GM18508 (cell line): ENCODE results near the gene KMT2B.
"Not testable (repeated sequence)": the region's sequence is repeated elsewhere in the genome, so short reads cannot be mapped to it uniquely, and the experiment has no call there.

Experiments
- ATAC-seq: cut with Tn5 transposase; IDR thresholded peaks from one replicate; pipeline ENCODE4 v1.9.1; 2021; ENCODE audit warnings: moderate number of reproducible peaks; ENCODE audit not compliant: insufficient read depth, unreplicated experiment

The KMT2B gene, protein sequence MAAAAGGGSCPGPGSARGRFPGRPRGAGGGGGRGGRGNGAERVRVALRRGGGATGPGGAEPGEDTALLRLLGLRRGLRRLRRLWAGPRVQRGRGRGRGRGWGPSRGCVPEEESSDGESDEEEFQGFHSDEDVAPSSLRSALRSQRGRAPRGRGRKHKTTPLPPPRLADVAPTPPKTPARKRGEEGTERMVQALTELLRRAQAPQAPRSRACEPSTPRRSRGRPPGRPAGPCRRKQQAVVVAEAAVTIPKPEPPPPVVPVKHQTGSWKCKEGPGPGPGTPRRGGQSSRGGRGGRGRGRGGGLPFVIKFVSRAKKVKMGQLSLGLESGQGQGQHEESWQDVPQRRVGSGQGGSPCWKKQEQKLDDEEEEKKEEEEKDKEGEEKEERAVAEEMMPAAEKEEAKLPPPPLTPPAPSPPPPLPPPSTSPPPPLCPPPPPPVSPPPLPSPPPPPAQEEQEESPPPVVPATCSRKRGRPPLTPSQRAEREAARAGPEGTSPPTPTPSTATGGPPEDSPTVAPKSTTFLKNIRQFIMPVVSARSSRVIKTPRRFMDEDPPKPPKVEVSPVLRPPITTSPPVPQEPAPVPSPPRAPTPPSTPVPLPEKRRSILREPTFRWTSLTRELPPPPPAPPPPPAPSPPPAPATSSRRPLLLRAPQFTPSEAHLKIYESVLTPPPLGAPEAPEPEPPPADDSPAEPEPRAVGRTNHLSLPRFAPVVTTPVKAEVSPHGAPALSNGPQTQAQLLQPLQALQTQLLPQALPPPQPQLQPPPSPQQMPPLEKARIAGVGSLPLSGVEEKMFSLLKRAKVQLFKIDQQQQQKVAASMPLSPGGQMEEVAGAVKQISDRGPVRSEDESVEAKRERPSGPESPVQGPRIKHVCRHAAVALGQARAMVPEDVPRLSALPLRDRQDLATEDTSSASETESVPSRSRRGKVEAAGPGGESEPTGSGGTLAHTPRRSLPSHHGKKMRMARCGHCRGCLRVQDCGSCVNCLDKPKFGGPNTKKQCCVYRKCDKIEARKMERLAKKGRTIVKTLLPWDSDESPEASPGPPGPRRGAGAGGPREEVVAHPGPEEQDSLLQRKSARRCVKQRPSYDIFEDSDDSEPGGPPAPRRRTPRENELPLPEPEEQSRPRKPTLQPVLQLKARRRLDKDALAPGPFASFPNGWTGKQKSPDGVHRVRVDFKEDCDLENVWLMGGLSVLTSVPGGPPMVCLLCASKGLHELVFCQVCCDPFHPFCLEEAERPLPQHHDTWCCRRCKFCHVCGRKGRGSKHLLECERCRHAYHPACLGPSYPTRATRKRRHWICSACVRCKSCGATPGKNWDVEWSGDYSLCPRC (N-terminal part only)

DNA sequence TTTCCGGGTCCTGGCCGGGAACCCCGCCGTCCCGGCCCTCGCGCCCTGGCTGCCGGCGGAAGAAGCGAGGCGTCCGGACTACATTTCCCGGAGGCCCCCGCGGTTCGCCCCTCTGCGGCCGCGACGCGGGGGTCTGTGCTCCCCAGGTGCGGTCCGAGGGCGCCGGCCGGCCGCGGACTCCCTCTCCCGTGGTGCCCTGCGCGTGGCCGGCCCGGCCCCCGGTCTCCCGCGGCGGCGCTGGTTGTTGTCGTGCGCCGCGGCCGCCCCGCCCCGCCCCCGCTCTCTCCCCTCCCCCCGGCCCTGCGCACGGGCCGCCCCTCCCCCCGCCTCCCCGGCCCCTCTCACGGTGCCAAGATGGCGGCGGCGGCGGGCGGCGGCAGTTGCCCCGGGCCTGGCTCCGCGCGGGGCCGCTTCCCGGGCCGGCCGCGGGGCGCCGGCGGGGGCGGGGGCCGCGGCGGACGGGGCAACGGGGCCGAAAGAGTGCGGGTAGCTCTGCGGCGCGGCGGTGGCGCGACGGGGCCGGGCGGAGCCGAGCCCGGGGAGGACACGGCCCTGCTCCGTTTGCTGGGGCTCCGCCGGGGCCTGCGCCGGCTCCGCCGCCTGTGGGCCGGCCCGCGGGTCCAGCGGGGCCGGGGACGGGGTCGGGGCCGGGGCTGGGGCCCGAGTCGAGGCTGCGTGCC, at the start of gene KMT2B:
TSS of gene KMT2B (plus strand) at position 339 of the 680 bp plus-strand sequence. CDS start at position 355, 16 bp downstream.
- ATAC-seq, result no peak

DNA sequence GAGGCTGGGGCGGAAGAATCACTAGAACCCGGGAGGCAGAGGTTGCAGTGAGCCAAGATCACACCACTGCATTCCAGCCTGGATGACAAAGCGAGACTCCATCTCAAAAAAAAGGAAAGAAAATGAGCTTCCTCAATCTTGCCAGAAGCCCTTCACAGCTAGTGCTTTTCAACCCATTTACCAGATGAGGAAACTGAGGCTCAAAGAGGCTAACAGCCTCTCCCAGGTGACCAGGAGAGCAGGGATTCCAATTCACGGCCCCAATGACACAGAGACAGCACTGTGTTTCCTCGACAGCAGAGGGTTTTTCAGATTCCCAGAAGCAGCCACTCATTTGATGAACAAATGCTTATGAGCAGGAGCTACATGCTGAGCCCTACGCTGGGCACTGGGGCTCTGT, 48.2 kb upstream of the KMT2B start:
- no peak for ATAC-seq

DNA sequence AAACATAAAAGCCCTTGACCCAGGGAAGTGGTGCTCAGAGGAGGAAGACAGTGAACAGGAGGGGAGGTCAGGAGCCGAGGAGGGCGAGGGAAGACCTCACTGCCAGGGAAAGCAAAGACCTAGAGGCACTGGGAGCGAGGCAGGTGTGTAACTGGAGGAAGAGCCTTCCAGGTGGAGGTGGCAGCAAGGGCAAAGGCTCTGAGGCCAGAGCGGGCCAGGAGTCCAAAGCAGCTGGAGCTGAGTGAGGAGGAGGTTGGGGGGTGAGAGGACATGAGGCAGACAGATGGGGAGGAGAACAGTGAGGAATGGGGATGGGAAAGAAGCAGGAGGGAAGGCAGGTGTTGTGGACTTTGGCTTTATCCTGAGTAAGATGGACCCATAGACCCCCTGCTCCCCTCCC, 47.8 kb upstream of the KMT2B start:
- ATAC-seq, result no peak

DNA sequence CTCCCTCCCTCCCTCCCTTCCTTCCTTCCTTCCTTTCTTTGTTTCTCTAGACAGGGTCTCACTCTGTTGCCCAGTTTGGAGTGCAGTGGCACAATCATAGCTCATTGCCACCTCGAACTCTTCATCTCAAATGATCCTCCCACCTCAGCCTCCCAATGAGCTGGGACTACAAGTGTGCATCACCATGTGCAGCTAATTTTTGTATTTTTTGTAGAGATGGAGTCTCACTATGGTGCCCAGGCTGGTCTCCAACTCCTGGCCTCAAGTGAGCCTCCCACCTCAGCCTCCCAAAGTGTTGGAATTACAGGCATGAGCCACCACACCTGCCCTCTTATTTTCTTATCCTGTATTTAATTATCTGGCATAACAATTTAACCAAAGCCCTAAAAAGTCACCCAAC, 47.1 kb upstream of the KMT2B start:
- ATAC-seq, result no peak

DNA sequence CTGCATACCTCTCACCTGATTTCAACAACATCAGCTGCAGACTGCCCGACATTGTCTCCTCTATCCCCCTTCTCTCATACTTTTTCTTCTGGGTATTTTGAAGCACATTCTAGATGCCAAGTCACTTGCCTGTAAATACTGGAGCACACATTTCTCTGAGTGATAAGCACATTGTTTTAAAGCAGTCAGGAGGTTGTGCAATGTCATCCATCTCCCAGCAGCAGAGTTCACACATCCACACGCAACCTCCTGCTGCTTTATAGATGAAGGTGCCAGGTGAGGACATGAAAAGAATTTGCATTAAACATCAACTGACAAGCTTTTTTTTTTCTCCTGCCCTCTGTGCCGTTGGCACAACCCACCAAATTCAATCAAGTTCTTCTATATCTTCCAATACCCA, 46.0 kb upstream of the KMT2B start:
- ATAC-seq, result no peak

DNA sequence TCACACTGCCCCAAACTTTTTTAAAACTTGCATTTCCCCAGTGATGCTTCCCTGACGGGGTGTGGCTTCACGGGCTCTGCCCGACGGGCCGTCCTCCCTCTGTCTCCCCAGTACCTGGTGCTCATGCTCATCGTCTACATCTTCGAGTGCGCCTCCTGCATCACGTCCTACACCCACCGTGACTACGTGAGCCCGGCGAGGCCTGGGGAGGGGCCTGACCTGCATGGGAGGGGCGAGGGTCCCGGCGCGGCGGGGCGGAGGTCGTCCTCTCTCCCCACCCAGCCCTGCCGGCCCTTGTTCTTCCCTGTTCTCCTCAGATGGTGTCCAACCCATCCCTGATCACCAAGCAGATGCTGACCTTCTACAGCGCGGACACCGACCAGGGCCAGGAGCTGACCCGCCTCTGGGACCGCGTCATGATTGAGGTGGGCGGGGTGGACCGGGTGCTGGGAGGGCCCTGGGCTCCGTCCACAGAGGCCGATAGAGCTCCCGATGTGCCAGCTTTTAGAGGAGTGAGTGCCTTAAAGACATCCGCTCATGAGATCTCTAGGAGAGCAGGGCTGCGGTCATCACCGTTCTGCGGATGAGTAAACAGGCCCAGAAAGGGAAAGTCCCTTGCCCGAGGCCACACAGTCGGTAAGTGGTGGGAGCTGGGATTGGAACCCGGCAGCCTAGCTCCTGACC, 44.5 kb upstream of the KMT2B start:
- ATAC-seq, result no peak

DNA sequence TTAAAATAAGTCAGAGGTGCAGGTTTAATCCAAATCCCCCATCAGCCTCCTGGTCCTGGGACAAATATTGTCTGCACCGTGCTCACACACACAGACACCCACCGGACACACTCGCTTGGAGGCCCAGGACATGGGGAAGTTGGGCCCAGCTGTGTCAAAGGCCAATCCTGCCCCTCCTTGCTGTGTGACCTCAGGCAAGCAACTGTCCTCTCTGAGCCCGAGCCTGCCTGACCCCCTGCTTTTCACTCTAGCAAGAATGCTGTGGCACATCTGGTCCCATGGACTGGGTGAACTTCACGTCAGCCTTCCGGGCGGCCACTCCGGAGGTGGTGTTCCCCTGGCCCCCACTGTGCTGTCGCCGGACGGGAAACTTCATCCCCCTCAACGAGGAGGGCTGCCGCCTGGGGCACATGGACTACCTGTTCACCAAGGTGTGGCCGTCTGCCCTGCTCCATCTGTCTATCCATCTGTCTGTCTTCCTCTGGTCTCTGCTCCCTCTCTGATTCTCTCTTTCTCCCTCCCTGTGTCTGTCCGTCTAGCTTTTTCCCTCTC, 42.1 kb upstream of the KMT2B start:
- no peak for ATAC-seq

DNA sequence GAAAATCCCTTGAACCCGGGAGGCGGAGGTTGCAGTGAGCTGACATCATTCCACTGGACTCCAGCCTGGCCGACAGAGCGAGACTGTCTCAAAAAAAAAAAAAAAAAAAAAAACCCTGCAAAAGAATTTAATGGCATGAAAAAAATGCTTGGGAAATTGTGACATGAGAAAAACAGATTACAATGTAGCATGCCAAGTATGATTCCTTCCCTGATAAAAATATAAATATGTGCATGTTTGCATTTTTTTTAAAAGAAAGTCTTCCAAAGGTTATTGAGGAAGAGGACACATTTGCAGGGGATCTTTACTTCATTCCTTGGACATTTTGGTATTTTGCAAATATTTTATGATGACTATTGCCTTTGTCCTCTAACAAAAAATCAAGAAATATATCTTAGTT, 28.0 kb upstream of the KMT2B start:
- ATAC-seq, result no peak

DNA sequence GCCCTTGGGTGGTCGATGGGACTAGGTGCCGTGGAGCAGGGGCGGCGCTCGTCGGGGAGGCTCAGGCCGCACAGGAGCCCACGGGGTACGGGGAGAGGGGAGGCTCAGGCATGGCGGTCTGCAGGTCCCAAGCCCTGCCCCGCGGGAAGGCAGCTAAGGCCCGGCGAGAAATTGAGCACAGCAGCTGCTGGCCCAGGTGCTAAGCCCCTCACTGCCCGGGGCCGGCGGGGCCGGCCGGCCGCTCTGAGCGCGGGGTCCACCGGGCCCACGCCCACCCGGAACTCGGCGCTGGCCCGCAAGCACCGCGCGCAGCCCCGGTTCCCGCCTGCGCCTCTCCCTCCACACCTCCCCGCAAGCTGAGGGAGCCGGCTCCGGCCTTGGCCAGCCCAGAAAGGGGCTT, 26.7 kb upstream of the KMT2B start:
- not testable (repeated sequence) for ATAC-seq

DNA sequence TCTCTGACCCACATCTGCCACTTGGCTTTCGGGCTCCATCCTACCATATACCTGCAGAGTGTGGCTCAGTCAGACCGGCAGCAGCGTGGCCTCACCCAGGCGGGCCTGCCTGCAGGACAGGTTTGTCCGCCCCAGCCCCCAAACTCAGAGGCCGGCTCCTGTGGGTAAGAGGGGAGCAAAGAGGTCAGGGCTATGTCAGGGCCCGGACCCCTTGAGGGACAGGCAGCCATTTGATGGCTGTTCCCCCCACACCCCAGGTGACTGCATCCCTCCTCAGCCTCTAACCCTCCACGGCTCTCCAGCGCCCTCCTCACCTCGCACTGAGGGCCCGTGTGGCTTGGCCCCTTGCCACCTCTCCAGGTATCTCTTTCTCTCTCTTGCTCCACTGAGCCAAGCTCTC, 25.8 kb upstream of the KMT2B start:
- no peak for ATAC-seq

DNA sequence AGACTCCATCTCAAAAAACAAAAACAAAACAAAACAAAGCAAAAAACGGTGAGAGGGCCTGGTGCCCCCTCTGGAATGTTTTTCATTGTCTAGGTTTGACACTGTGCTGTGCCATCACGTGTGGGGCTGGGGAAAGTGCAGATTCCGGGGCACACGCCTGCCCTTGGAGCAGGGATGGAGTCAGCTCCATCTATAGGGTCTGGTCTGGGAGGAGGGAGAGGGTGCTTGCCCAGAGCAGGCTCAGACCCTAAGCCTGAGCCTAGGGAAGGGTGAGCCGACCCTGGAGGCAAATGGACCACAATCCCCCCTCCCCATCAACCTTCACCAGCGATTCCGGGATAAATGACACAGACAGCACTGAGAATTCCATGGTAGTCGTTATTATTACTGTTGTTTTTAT, 24.4 kb upstream of the KMT2B start:
- no peak for ATAC-seq

DNA sequence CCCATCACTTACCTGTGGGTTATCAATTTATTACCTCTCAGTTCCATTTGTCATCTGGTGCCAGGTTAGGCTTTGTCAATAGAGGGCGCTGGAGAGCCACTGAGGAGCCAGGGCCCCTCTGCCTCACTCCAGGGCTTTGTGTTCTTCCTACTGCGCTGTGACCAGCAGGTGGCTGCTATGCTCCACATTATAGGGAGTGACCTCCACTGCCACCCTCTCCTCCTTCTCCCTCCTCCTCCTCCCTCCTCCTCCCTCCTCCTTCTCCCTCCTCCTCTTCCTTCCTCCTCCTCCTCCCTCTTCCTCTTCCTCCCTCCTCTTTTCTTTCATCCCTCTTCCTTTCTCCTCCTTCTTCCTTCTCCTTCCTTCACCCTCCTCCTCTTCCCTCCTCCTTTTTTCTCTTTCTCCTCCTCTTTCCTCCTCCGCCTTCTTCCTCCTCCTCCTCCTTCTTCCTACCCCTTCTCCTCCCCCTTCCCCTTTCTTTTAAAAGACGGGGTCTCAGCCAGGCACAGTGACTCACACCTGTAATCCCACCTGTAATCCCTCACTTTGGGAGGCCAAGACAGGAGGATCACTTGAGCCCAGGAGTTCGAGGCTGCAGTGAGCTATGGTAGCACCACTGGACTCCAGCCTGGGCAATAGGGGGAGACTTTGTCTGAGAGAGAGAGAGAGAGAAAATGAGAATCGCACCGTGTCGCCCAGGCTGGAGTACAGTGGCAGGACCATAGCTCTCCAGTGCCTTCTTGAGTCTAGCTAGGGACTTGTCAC, 23.8 kb upstream of the KMT2B start:
- no peak for ATAC-seq

DNA sequence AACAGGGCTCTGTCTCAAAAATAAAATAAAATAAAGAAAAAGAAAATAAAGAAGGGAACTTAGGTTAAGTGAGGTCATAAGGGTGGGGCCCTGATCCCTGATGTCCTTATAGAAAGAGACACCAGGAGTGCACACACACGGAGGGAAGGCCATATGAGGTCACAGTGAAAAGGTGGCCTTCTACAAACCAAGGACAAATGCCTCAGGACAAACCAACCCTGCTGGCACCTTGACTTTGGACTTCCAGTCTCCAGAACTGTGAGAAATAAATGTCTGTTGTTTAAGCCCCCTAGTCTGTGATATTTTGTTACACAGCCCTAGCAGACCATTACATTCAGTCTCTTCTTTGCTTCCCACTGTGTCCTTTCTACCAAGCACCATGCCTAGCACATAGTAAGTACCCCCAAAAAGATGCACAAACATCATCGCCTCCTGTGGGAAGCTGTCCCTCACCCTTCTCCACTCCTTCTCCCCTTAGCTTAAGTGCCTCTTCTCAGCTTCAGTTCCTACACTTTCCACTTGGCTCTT, 21.8 kb upstream of the KMT2B start:
- no peak for ATAC-seq

DNA sequence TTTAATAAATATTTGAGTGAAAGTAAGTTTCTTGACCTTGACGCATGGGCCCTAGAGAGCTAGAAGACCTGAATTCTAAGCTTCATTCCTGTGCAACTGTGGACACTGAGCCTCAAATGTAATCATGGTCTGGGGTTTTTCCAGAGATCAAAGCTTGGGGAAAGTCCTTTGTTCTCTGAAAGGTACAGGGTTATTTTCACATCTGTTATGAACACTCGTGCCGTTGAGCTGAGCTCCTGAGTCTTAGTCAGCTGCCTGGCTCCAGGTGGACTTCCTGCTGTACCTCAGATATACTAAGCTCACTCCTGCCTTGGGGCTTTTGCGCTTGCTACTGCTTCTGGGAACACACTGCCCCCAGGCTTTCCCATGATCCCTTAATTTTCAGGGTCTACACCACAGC, 21.0 kb upstream of the KMT2B start:
- no peak for ATAC-seq

DNA sequence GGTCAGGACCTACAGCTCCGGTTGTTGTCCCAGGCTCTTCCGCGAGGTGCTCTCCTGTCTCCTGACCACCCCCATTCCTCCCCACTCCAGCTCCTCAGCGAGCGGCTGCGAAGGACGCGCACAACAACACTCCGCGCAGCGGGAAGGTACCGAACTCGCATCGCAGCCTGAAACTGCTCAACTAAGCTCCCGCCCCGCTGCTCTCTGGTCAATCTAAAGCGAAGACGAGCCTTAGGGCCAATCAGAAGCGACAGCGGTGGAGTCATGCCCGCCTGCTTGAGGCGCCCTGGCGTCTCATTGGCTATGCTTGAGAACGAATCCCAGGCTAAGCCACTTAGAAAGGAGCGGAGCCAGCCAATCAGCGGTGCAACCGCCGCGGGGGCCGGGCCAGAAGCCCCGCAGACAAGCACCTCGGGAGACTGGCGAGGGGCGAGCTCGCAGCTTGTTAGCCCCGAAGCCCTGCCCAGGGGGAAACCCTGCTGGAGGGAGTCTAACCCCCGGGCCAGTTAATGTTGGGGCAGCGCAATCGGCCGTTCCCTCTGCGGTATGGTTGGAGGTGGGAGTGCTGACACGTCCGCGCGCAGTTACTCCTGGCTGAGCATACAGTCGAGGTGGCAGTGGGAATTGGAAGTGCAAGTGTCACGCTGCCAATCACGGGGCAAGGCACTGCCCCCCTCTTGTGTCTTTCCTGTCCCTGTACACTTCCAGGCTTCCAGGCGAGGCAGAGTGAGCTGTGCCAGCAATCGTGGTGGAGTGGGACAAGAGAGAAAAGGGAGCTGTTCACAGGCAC, 15.4 kb upstream of the KMT2B start:
- peak; percentile 86 for ATAC-seq

DNA sequence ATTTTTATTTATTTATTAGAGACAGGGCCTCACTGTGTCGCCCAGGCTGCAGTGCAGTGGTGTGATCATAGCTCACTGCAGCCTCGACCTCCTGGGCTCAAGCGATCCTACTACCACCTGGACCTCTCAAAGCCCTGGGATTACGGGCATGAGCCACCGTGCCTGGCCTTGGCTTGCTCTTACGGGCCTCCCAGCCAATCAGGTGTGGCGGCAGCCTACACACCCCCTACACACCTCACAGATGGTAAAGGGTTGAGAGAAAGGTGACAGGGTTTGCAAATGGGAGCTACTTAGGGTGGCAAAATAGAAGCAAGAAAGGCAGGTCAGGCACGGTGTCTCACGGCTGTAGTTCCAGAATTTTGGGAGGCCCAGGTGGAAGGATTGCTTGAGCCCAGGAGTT, 14.5 kb upstream of the KMT2B start:
- ATAC-seq, result no peak

DNA sequence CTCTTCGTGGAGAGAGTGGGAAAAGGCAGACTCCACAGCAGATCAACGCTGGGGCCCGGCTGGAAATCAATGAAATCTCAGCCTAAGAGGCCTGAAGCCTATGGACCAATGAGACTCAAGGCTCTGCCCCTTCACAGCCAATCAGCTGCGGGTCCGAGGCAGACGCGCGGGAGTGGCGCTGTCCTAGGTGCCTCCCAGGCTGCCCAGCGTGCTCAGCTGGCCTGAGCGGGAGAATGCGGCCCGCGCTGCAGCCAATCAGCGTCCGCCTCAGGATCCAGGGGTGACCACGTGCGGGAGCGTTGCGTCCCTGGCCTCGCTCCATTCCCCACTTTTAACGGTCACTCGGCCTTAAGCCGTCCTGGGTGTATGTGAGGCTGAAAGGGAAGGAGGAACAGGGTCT, 13.6 kb upstream of the KMT2B start, which contains the start of gene ZBTB32:
TSS of gene ZBTB32 (plus strand) at position 341 of the 400 bp plus-strand sequence. CDS start 10,069 bp downstream, outside the sequence.
- ATAC-seq, result no peak
